Measurements from ENCODE around the gene SUGP2. TPM values are rescaled to one million over a fixed set of nuclear protein-coding genes. Genes with fewer than 3 reads are reported as not detected.

Gene SUGP2
- polyA plus RNA-seq, 1 donor (not counting 4 experiments of a cell fraction or from before 2014, with no cell fraction given): 51.2 TPM

DNA sequence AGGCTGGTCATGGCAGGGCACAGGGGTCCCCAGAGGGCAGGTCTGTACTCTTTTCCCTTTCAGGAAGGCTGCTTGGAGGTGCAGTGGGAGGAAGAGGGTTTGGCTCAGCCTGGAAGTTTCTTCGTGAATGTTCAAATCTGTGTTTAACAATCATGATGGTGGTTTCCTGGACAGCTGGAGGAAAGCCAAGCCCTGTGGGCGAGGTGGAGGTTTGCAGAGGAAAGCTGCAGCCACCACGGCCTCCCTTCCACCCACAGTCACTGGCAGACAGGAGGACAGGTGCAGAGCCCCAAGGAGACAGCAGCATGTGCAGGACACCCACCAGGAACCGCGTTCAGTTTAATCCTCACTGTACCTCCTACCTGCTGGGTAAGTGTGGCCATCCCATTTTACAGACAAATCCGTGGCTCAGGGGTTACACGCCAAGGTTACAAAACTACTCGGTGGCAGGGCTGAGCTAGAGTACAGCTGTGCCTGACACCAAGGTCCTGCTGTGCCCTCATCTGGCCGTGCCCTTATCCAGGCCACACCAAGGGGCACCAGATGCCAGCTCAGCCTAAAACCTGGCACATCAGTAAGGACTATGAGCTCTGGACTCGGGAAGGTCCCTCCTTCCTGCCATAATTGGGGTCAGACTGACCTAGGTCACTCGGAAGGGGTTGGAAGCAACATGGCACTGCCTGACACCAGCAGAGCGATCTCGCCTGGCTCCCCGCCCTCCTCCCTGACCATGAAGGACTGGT is 34.1 kb downstream of the SUGP2 start:
- no peak for DNase-seq (ENCODE audit: low read depth, low spot score)

GRCh38 chr19:18998276-18998675 is 35.0 kb downstream of the SUGP2 start:
- Histone ChIP-seq H3K4me2 (ENCODE audit: control insufficient read depth, extremely low read depth, insufficient read depth, low read depth, low read length) (no peak overlapping the region), H2AFZ (ENCODE audit: control insufficient read depth, low read length) (no peak overlapping the region), H3K36me3 (ENCODE audit: control insufficient read depth in 2 of 2, extremely low read depth in 1 of 2, insufficient read depth in 2 of 2, low read length in 2 of 2) (peaks cover 38 to 55% of the 10 kb centered on the region in 2 experiments), H3K9me3 (ENCODE audit: control insufficient read depth, low read depth, low read length) (no peaks in the 10 kb centered on the region), H3K27ac (ENCODE audit: control insufficient read depth, insufficient read depth, low read length) (no peak overlapping the region), H3K79me2 (ENCODE audit: control insufficient read depth, insufficient read depth, low read length) (no peaks in the 10 kb centered on the region), H4K20me1 (ENCODE audit: control insufficient read depth, extremely low read depth, insufficient read depth, low read length) (peaks cover 3% of the 10 kb centered on the region), H3K9ac (ENCODE audit: control insufficient read depth, extremely low read depth, insufficient read depth, low read length) (no peak overlapping the region), H3K27me3 (ENCODE audit: control insufficient read depth, extremely low read depth, insufficient read depth, low read length) (no peaks in the 10 kb centered on the region), H3K9me1 (ENCODE audit: control insufficient read depth, extremely low read depth, insufficient read depth, low read length) (no peaks in the 10 kb centered on the region), H3K4me3 (ENCODE audit: control insufficient read depth in 2 of 3, extremely low read depth in 1 of 3, insufficient read depth in 2 of 3, low read depth in 1 of 3, low read length in 3 of 3) (no peak overlapping the region), H3K4me1 (ENCODE audit: control insufficient read depth, extremely low read depth, insufficient read depth, low read length) (no peaks in the 10 kb centered on the region)
- no peak for FAIRE-seq
- DNase-seq (ENCODE audit: low read depth, low spot score): no peak
- TF ChIP-seq, protein P1, sequence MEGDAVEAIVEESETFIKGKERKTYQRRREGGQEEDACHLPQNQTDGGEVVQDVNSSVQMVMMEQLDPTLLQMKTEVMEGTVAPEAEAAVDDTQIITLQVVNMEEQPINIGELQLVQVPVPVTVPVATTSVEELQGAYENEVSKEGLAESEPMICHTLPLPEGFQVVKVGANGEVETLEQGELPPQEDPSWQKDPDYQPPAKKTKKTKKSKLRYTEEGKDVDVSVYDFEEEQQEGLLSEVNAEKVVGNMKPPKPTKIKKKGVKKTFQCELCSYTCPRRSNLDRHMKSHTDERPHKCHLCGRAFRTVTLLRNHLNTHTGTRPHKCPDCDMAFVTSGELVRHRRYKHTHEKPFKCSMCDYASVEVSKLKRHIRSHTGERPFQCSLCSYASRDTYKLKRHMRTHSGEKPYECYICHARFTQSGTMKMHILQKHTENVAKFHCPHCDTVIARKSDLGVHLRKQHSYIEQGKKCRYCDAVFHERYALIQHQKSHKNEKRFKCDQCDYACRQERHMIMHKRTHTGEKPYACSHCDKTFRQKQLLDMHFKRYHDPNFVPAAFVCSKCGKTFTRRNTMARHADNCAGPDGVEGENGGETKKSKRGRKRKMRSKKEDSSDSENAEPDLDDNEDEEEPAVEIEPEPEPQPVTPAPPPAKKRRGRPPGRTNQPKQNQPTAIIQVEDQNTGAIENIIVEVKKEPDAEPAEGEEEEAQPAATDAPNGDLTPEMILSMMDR (optimal IDR thresholded peaks at IDR 0.05 in 1 of 3, IDR thresholded peaks at IDR 0.05 in 1 of 3, conservative IDR thresholded peaks at IDR 0.05 in 1 of 3; ENCODE audit: extremely low read depth in 1 of 3, insufficient read depth in 2 of 3, low read length in 3 of 3): no peak
- no peak for TF ChIP-seq EZH2 (IDR thresholded peaks at IDR 0.05; ENCODE audit: low read length)
- dilution Hi-C loops (cut with MboI; ENCODE audit: extremely low pct_ligation_motif_present, low sequenced_read_pairs): no loop called here

More for the DNA sequence above, 34.1 kb downstream of the SUGP2 start:
- H2AFZ ChIP-seq (ENCODE audit: control insufficient read depth, low read length): no peak overlapping the region
- no peaks in the 10 kb centered on the region for H3K4me1 ChIP-seq (ENCODE audit: control insufficient read depth, extremely low read depth, insufficient read depth, low read length)
- no peak overlapping the region for H3K27ac ChIP-seq (ENCODE audit: control insufficient read depth, insufficient read depth, low read length)
- H3K4me3 ChIP-seq (ENCODE audit: control insufficient read depth in 2 of 3, extremely low read depth in 1 of 3, insufficient read depth in 2 of 3, low read depth in 1 of 3, low read length in 3 of 3): no peak overlapping the region
- H4K20me1 ChIP-seq (ENCODE audit: control insufficient read depth, extremely low read depth, insufficient read depth, low read length): peaks cover 3% of the 10 kb centered on the region
- H3K27me3 ChIP-seq (ENCODE audit: control insufficient read depth, extremely low read depth, insufficient read depth, low read length): no peaks in the 10 kb centered on the region
- H3K4me2 ChIP-seq (ENCODE audit: control insufficient read depth, extremely low read depth, insufficient read depth, low read depth, low read length): no peak overlapping the region
- no peaks in the 10 kb centered on the region for H3K79me2 ChIP-seq (ENCODE audit: control insufficient read depth, insufficient read depth, low read length)
- no peak overlapping the region for H3K9ac ChIP-seq (ENCODE audit: control insufficient read depth, extremely low read depth, insufficient read depth, low read length)
- no peak for TF ChIP-seq EZH2 (IDR thresholded peaks at IDR 0.05; ENCODE audit: low read length)
- TF ChIP-seq, protein P1 (optimal IDR thresholded peaks at IDR 0.05 in 1 of 3, IDR thresholded peaks at IDR 0.05 in 1 of 3, conservative IDR thresholded peaks at IDR 0.05 in 1 of 3; ENCODE audit: extremely low read depth in 1 of 3, insufficient read depth in 2 of 3, low read length in 3 of 3): no peak
- FAIRE-seq: no peak
- H3K36me3 ChIP-seq (ENCODE audit: control insufficient read depth in 2 of 2, extremely low read depth in 1 of 2, insufficient read depth in 2 of 2, low read length in 2 of 2): peaks cover 42 to 57% of the 10 kb centered on the region in 2 experiments
- dilution Hi-C loops (cut with MboI; ENCODE audit: extremely low pct_ligation_motif_present, low sequenced_read_pairs): no loop called here
- H3K9me1 ChIP-seq (ENCODE audit: control insufficient read depth, extremely low read depth, insufficient read depth, low read length): no peaks in the 10 kb centered on the region
- H3K9me3 ChIP-seq (ENCODE audit: control insufficient read depth, low read depth, low read length): no peaks in the 10 kb centered on the region

Data from keratinocyte (primary cell).